SK-N-SH treated with all-trans-retinoic acid at 6 μM for 48 hours (cell line): ENCODE measurements around the gene FBXL13.
"Not testable (repeated sequence)": the region's sequence is repeated elsewhere in the genome, so short reads cannot be mapped to it uniquely, and the experiment has no call there.

Experiments
- ATAC-seq: fragments of 200-7000 bp; cut with Tn5 transposase; 3 replicates; pipeline ENCODE4 v1.9.1; 2020; ENCODE audit warnings: mild to moderate bottlenecking, moderate library complexity
- BACH2 ChIP-seq: fragments of 250-450 bp; sonication (Bioruptor Pico); IDR thresholded peaks from 2 replicates; pipeline ENCODE4 v1.9.0; 2021; ENCODE audit warnings: mild to moderate bottlenecking, borderline replicate concordance
- CSDC2 ChIP-seq: fragments of 250-450 bp; sonication (Bioruptor Pico); IDR thresholded peaks from 2 replicates; pipeline ENCODE4 v1.5.0; 2020; ENCODE audit warnings: mild to moderate bottlenecking, moderate library complexity
- GLIS3 ChIP-seq: fragments of 250-450 bp; sonication (Bioruptor Pico); IDR thresholded peaks from 2 replicates; pipeline ENCODE4 v1.5.0; 2020; ENCODE audit warnings: mild to moderate bottlenecking, moderate library complexity
- ISL1 ChIP-seq: fragments of 250-450 bp; sonication (Bioruptor Pico); IDR thresholded peaks from 2 replicates; pipeline ENCODE4 v2.1.2; 2022; ENCODE audit warnings: mild to moderate bottlenecking, moderate library complexity
- OSR1 ChIP-seq: fragments of 250-450 bp; sonication (Bioruptor Pico); IDR thresholded peaks from 2 replicates; pipeline ENCODE4 v1.8.0; 2022; ENCODE audit warnings: moderate library complexity, mild to moderate bottlenecking, inconsistent platforms
- RARB ChIP-seq: fragments of 250-450 bp; sonication (Bioruptor Pico); IDR thresholded peaks from 2 replicates; pipeline ENCODE4 v1.8.0; 2021; ENCODE audit warnings: mild to moderate bottlenecking, moderate library complexity
- SNAI2 ChIP-seq: fragments of 250-450 bp; sonication (Bioruptor Pico); IDR thresholded peaks from 2 replicates; pipeline ENCODE4 v1.5.0; 2020; ENCODE audit warnings: mild to moderate bottlenecking, moderate library complexity
- TOX ChIP-seq: fragments of 250-450 bp; sonication (Bioruptor Pico); IDR thresholded peaks from 2 replicates; pipeline ENCODE4 v1.8.0; 2021; ENCODE audit warnings: mild to moderate bottlenecking, moderate library complexity, borderline replicate concordance
- ZC3H10 ChIP-seq: fragments of 250-450 bp; sonication (Bioruptor Pico); IDR thresholded peaks from 2 replicates; pipeline ENCODE4 v1.5.1; 2021; ENCODE audit warnings: mild to moderate bottlenecking, moderate library complexity
- ZFP3 ChIP-seq: fragments of 250-450 bp; sonication (Bioruptor Pico); IDR thresholded peaks from 2 replicates; pipeline ENCODE4 v1.5.0; 2020; ENCODE audit warnings: mild to moderate bottlenecking, moderate library complexity
- ZFP30 ChIP-seq: fragments of 450-650 bp; formaldehyde crosslinking; IDR thresholded peaks from 2 replicates; pipeline ENCODE4 v1.5.0; 2022; ENCODE audit warnings: mild to moderate bottlenecking, moderate library complexity
- ZNF70 ChIP-seq: fragments of 450-650 bp; formaldehyde crosslinking; IDR thresholded peaks from 2 replicates; pipeline ENCODE4 v1.5.0; 2020; ENCODE audit warnings: mild to moderate bottlenecking, moderate library complexity
- ZNF8 ChIP-seq: fragments of 450-650 bp; formaldehyde crosslinking; IDR thresholded peaks from 2 replicates; pipeline ENCODE4 v1.5.0; 2020; ENCODE audit warnings: mild to moderate bottlenecking, moderate library complexity
- TF ChIP-seq, protein P1 (sequence below): fragments of 250-450 bp; sonication (Bioruptor Pico); IDR thresholded peaks from 2 replicates; pipeline ENCODE4 v1.5.1; 2021; ENCODE audit warnings: mild to moderate bottlenecking, moderate library complexity
- TF ChIP-seq, protein P2 (sequence below): fragments of 250-450 bp; sonication (Bioruptor Pico); IDR thresholded peaks from 2 replicates; pipeline ENCODE4 v1.8.0; 2020; ENCODE audit warnings: mild to moderate bottlenecking, moderate library complexity, borderline replicate concordance
- TF ChIP-seq, protein P3 (sequence below): fragments of 250-450 bp; sonication (Bioruptor Pico); IDR thresholded peaks from 2 replicates; pipeline ENCODE4 v1.5.0; 2020; ENCODE audit warnings: mild to moderate bottlenecking, moderate library complexity

FBXL13 gene

DNA sequence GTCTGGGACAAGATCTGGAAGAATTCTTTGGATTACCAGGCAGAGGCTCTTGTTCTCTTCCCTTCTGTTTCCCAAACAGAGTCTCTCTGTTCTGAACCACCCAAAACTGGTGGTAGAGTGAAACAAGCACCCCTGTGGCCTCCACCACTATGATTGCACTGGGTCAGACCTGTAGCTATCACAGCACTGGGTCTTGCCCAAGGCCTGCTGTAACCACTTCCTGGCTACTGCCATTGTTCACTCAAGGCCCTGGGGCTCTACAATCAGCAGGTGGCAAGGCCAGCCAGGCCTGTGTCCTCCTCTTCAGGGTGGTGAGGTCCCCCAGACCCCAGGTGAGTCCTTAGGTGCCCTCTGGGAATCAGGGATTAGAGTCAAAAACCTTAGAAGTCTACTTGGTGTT lies 165.9 kb downstream of the FBXL13 start:
- no peak for ATAC-seq

DNA sequence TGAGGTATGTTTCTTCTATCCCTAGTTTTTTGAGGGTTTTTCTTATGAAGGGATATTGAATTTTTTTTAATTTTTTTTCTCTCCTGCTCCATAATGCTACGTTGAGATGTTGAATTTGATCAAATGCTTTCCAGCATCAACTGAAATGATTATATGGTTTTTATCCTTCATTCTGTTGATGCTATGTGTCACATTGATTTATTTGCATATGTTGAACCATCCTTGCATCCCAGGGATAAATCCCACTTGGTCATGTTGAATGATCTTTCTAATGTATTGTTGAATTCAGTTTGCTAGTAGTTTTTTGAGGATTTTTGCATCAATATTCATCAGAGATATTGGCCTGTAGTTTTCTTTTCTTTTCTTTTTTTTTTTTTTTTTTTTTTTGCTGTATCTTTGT lies 171.0 kb downstream of the FBXL13 start:
- not testable (repeated sequence) for ATAC-seq

More for the DNA sequence above, 165.9 kb downstream of the FBXL13 start:
- TF ChIP-seq ISL1 (CRISPR knock-in tag) = no peak
- TF ChIP-seq ZC3H10 (CRISPR knock-in tag) = no peak
- no peak for TF ChIP-seq ZNF8
- TF ChIP-seq ZFP3 (CRISPR knock-in tag) = no peak
- TF ChIP-seq, protein P1, sequence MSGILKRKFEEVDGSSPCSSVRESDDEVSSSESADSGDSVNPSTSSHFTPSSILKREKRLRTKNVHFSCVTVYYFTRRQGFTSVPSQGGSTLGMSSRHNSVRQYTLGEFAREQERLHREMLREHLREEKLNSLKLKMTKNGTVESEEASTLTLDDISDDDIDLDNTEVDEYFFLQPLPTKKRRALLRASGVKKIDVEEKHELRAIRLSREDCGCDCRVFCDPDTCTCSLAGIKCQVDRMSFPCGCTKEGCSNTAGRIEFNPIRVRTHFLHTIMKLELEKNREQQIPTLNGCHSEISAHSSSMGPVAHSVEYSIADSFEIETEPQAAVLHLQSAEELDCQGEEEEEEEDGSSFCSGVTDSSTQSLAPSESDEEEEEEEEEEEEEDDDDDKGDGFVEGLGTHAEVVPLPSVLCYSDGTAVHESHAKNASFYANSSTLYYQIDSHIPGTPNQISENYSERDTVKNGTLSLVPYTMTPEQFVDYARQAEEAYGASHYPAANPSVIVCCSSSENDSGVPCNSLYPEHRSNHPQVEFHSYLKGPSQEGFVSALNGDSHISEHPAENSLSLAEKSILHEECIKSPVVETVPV (CRISPR knock-in tag) = no peak
- TF ChIP-seq, protein P2, sequence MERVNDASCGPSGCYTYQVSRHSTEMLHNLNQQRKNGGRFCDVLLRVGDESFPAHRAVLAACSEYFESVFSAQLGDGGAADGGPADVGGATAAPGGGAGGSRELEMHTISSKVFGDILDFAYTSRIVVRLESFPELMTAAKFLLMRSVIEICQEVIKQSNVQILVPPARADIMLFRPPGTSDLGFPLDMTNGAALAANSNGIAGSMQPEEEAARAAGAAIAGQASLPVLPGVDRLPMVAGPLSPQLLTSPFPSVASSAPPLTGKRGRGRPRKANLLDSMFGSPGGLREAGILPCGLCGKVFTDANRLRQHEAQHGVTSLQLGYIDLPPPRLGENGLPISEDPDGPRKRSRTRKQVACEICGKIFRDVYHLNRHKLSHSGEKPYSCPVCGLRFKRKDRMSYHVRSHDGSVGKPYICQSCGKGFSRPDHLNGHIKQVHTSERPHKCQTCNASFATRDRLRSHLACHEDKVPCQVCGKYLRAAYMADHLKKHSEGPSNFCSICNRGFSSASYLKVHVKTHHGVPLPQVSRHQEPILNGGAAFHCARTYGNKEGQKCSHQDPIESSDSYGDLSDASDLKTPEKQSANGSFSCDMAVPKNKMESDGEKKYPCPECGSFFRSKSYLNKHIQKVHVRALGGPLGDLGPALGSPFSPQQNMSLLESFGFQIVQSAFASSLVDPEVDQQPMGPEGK (CRISPR knock-in tag) = no peak
- no peak for TF ChIP-seq OSR1 (CRISPR knock-in tag)
- TF ChIP-seq GLIS3 = no peak
- TF ChIP-seq BACH2 (CRISPR knock-in tag) = no peak

DNA sequence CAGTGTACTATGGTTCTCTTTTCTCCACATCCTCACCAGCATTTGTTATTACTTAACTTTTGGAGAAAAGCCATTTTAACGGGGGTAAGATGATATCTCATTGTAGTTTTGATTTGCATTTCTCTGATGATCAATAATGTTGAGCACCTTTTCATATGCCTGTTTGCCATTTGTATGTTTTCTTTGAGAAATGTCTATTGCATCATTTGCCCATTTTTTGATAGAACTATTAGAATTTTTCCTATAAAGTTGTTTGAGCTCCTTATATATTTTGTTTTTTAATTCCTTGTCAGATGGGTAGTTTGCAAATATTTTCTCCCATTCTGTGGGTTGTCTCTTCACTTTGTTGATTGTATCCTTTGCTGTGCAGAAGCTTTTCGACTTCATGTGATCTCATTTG lies 172.5 kb downstream of the FBXL13 start:
- ATAC-seq = not testable (repeated sequence)

DNA sequence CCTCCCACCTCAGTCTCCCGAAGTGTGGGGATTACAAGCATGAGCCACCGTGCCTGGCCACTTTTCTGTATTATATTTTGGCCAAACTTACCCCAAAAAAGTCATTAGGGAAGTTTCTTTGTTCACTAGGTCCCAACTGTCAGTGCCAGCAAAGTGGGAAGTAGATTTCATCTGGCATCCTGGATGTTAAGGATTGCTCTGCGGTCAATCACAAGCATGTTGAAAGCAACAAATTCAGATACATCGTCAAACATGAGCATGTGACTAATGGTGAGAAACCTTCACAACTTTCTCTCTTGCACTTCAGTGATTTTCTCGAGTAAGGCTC lies 176.1 kb downstream of the FBXL13 start:
- no peak for ATAC-seq
- TF ChIP-seq ISL1 (CRISPR knock-in tag) = no peak
- no peak for TF ChIP-seq ZNF70 (CRISPR knock-in tag)
- TF ChIP-seq TOX (CRISPR knock-in tag) = no peak
- no peak for TF ChIP-seq ZFP30
- TF ChIP-seq GLIS3 = no peak
- TF ChIP-seq, protein P2 (CRISPR knock-in tag) = no peak
- no peak for TF ChIP-seq RARB (CRISPR knock-in tag)
- no peak for TF ChIP-seq OSR1 (CRISPR knock-in tag)
- TF ChIP-seq BACH2 (CRISPR knock-in tag) = no peak

DNA sequence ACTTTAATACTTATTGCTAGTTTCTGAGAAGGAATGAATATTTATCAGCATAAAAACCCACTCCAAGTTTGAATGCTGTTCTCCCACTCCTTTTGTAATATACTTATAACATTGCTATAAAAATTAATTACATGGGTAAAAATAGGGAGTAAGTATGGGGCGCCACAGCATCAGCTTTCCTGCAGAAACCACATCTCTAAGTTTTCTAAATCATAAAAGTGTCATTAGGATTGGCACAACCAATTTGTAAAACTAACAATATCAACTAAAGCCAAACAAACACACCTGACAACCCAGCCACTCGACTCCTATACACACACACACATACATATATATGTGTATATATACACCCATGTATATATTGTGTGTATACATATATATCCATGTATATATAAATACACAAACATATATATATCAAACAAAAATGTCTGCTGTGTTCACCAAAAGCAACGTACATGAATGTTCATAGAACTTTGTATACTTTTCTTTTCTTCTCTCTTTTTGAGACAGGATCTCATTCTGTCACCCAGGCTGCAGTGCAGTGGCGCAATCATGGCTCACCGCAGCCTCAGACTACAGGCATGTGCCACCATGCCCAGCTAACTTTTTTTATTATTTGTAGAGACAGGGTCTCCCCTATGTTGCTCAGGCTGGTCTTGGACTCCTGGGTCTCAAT lies 176.6 kb downstream of the FBXL13 start:
- TF ChIP-seq TOX (CRISPR knock-in tag) = no peak
- no peak for TF ChIP-seq GLIS3
- TF ChIP-seq SNAI2 (CRISPR knock-in tag) = no peak
- TF ChIP-seq RARB (CRISPR knock-in tag) = no peak
- TF ChIP-seq, protein P2 (CRISPR knock-in tag) = no peak
- TF ChIP-seq, protein P3, sequence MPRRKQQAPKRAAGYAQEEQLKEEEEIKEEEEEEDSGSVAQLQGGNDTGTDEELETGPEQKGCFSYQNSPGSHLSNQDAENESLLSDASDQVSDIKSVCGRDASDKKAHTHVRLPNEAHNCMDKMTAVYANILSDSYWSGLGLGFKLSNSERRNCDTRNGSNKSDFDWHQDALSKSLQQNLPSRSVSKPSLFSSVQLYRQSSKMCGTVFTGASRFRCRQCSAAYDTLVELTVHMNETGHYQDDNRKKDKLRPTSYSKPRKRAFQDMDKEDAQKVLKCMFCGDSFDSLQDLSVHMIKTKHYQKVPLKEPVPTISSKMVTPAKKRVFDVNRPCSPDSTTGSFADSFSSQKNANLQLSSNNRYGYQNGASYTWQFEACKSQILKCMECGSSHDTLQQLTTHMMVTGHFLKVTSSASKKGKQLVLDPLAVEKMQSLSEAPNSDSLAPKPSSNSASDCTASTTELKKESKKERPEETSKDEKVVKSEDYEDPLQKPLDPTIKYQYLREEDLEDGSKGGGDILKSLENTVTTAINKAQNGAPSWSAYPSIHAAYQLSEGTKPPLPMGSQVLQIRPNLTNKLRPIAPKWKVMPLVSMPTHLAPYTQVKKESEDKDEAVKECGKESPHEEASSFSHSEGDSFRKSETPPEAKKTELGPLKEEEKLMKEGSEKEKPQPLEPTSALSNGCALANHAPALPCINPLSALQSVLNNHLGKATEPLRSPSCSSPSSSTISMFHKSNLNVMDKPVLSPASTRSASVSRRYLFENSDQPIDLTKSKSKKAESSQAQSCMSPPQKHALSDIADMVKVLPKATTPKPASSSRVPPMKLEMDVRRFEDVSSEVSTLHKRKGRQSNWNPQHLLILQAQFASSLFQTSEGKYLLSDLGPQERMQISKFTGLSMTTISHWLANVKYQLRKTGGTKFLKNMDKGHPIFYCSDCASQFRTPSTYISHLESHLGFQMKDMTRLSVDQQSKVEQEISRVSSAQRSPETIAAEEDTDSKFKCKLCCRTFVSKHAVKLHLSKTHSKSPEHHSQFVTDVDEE (CRISPR knock-in tag) = no peak
- TF ChIP-seq OSR1 (CRISPR knock-in tag) = no peak
- no peak for TF ChIP-seq CSDC2 (CRISPR knock-in tag)
- TF ChIP-seq ISL1 (CRISPR knock-in tag) = no peak
- TF ChIP-seq ZNF8 = no peak
- no peak for TF ChIP-seq ZFP30
- TF ChIP-seq ZC3H10 (CRISPR knock-in tag) = no peak
- no peak for ATAC-seq
